ENCODE data around the gene NCAM2. TPM values are rescaled to one million over a fixed set of nuclear protein-coding genes. Genes with fewer than 3 reads are reported as not detected.

NCAM2 gene
- total and polyA plus RNA-seq, 2 of the 8 experiments (the other 6 are each of a cell fraction or from before 2014, with no cell fraction given), result 0.14 to 1.1 TPM

- H3K27ac ChIP-seq (ENCODE audit: low read depth, low read length), result no peak overlapping the region
- H2AK5ac ChIP-seq (ENCODE audit: low read depth, low read length), result no peak overlapping the region
- no peaks in the 10 kb centered on the region for H3K4me1 ChIP-seq (replicated peaks in 1 of 4; ENCODE audit: control insufficient read depth in 3 of 4, insufficient read depth in 4 of 4, low read length in 3 of 4)
- 88% methylated on average over 2 of the region's 2 CpGs; no CpG with 5 or more reads in 1 of the 2 experiments for WGBS, 2 experiments (ENCODE audit: extremely low coverage in 1 of 2, insufficient coverage in 1 of 2, insufficient read length in 1 of 2, insufficient replicate concordance in 2 of 2, low coverage in 1 of 2, low lambda C conversion rate in 2 of 2, missing lambda C conversion rate in 1 of 2)
- H3K79me2 ChIP-seq (ENCODE audit: control insufficient read depth in 1 of 2, insufficient read depth in 2 of 2, low read length in 2 of 2), result no peaks in the 10 kb centered on the region
- no peak overlapping the region for H2BK120ac ChIP-seq (replicated peaks; ENCODE audit: low read depth, low read length)
- no peak overlapping the region for H3K14ac ChIP-seq (ENCODE audit: insufficient read length)
- no peak overlapping the region for H2BK20ac ChIP-seq (ENCODE audit: low read length)
- no peak overlapping the region for H4K5ac ChIP-seq (ENCODE audit: insufficient read length, low read depth, low read length)
- H3K23ac ChIP-seq (ENCODE audit: insufficient read length), result no peak overlapping the region
- FAIRE-seq, result no peak
- no peaks in the 10 kb centered on the region for H3K9me3 ChIP-seq (ENCODE audit: insufficient read depth in 2 of 2, low read depth in 1 of 2, low read length in 1 of 2)
- H2BK5ac ChIP-seq (ENCODE audit: low read depth, low read length), result no peak overlapping the region
- no peak overlapping the region for H3K9ac ChIP-seq (replicated peaks in 1 of 4; ENCODE audit: extremely low read depth in 1 of 4, low read depth in 3 of 4, low read length in 3 of 4)
- H3K79me1 ChIP-seq (ENCODE audit: low read depth, low read length), result no peaks in the 10 kb centered on the region
- ChIA-PET CTCF (ENCODE audit: partially characterized antibody) (interaction anchor here (1.2 kb wide), 1 partner anchor 9 kb away, joined by 4 read pairs; no protein-coding TSS in a partner anchor), POLR2A (ENCODE audit: partially characterized antibody) (no interaction called here)
- H4K91ac ChIP-seq (replicated peaks; ENCODE audit: insufficient read length, low read length), result no peak overlapping the region
- H3K56ac ChIP-seq (replicated peaks; ENCODE audit: insufficient read length, low read depth, low read length), result no peak overlapping the region
- DNase-seq (ENCODE audit: low read depth in 1 of 2, low spot score in 2 of 2), result no peak
- no peak overlapping the region for H2BK12ac ChIP-seq (ENCODE audit: low read depth, low read length)
- no peak overlapping the region for H2BK15ac ChIP-seq (ENCODE audit: low read length)
- H3K4me2 ChIP-seq (ENCODE audit: insufficient read depth in 1 of 2, low read depth in 2 of 2, low read length in 2 of 2), result no peak overlapping the region
- peaks cover 0 to 1% (median 0%) of the 10 kb centered on the region in 4 experiments; a peak in 1 of 7 replicates for H3K27me3 ChIP-seq (replicated peaks in 1 of 4; ENCODE audit: control insufficient read depth in 3 of 4, extremely low read depth in 1 of 4, insufficient read depth in 3 of 4, low read length in 3 of 4)
- no peak overlapping the region for H4K8ac ChIP-seq (ENCODE audit: extremely low read depth, insufficient read depth, low read length)
- no peak overlapping the region for H2AFZ ChIP-seq (ENCODE audit: low read length)
- no peaks in the 10 kb centered on the region for H3K23me2 ChIP-seq (ENCODE audit: low read depth, low read length)
- H3K18ac ChIP-seq (ENCODE audit: extremely low read depth, low read length), result no peak overlapping the region
- H3K36me3 ChIP-seq (ENCODE audit: control insufficient read depth in 2 of 4, insufficient read depth in 4 of 4, low read length in 3 of 4), result no peaks in the 10 kb centered on the region
- H3K4me3 ChIP-seq (ENCODE audit: extremely low read depth in 1 of 4, insufficient read depth in 2 of 4, low read depth in 3 of 4, low read length in 4 of 4), result no peak overlapping the region
- no peaks in the 10 kb centered on the region for H4K20me1 ChIP-seq (replicated peaks in 1 of 2; ENCODE audit: control insufficient read depth in 1 of 2, insufficient read depth in 2 of 2, low read length in 2 of 2)
- no peak overlapping the region for H3K4ac ChIP-seq (replicated peaks; ENCODE audit: insufficient read length, low read depth, low read length)
- TF ChIP-seq BRCA1 (IDR thresholded peaks at IDR 0.05; ENCODE audit: low read depth, low read length), result no peak
- no peak for TF ChIP-seq ATF3 (IDR thresholded peaks at IDR 0.05; ENCODE audit: insufficient read depth, low read depth, low read length)
- TF ChIP-seq KDM5A (IDR thresholded peaks at IDR 0.05; ENCODE audit: low read length), result no peak
- TF ChIP-seq MAFK (IDR thresholded peaks at IDR 0.05; ENCODE audit: low read depth, low read length), result no peak
- no peak for TF ChIP-seq JUND (IDR thresholded peaks at IDR 0.05; ENCODE audit: low read length)
- TF ChIP-seq NANOG (IDR thresholded peaks at IDR 0.05; ENCODE audit: insufficient read depth, low read depth, low read length, poor library complexity, severe bottlenecking), result no peak
- TF ChIP-seq RFX5 (IDR thresholded peaks at IDR 0.05; ENCODE audit: borderline replicate concordance, low read depth, low read length), result no peak
- TF ChIP-seq FOSL1 (IDR thresholded peaks at IDR 0.05; ENCODE audit: insufficient read depth, low read depth, low read length), result no peak
- TF ChIP-seq POU5F1 (IDR thresholded peaks at IDR 0.05; ENCODE audit: low read depth, low read length), result no peak
- no peak for TF ChIP-seq EZH2 (IDR thresholded peaks at IDR 0.05; ENCODE audit: low read depth, low read length, severe bottlenecking)
- no peak for TF ChIP-seq RNF2 (IDR thresholded peaks at IDR 0.05; ENCODE audit: borderline replicate concordance, low read depth, low read length, missing control alignments, poor library complexity, severe bottlenecking)
- TF ChIP-seq, protein P1, sequence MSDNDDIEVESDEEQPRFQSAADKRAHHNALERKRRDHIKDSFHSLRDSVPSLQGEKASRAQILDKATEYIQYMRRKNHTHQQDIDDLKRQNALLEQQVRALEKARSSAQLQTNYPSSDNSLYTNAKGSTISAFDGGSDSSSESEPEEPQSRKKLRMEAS (IDR thresholded peaks at IDR 0.05), result no peak
- TF ChIP-seq GABPA (IDR thresholded peaks at IDR 0.05; ENCODE audit: borderline replicate concordance, insufficient read depth, low read length), result no peak
Observed at GRCh38 chr21:21187579-21187978, 189.4 kb downstream of the NCAM2 start.
